Cardiac septum (tissue), 1 donor: ENCODE data around the gene NKAIN2. TPM values are rescaled to one million over a fixed set of nuclear protein-coding genes. Genes with fewer than 3 reads are reported as not detected.
"Not testable (repeated sequence)": the region's sequence is repeated elsewhere in the genome, so short reads cannot be mapped to it uniquely, and the experiment has no call there.

Source experiments
- DNase-seq: peaks from one replicate; pipeline ENCODE4 v3.0.0-alpha.2; 2020; ENCODE audit warnings: low spot score
- intact Hi-C: fragments of 100-400 bp; cut with DNase I; formaldehyde crosslinking; loops from one replicate; pipeline ENCODE4 v1.14.0; 2022
- total RNA-seq: library from RNA; stranded (reverse); fragmentation: NEBNext Ultra II Directional; extraction: Animal tissue kit (Norgen Biotek cat#: 25700); gene quantifications from one replicate; pipeline ENCODE4 v1.2.1, GENCODE V29; 2021
- donor health status: DM: no; HTN: no; CAD: no.

The NKAIN2 gene
- total RNA-seq, 1 donor from 2014 or later: 0.30 TPM

- DNase-seq: no peak
- intact Hi-C loops: no loop called here
Measured at GRCh38 chr6:124356276-124356810, 552.7 kb downstream of the NKAIN2 start.

GRCh38 chr6:124356811-124357210 is 553.1 kb downstream of the NKAIN2 start:
- intact Hi-C loops: no loop called here
- no peak for DNase-seq

GRCh38 chr6:124368131-124368530 is 564.5 kb downstream of the NKAIN2 start:
- intact Hi-C loops: no loop called here
- DNase-seq: no peak

GRCh38 chr6:124371974-124372475 is 568.4 kb downstream of the NKAIN2 start:
- DNase-seq: no peak
- intact Hi-C loops: no loop called here

GRCh38 chr6:124373386-124373785 is 569.7 kb downstream of the NKAIN2 start:
- intact Hi-C loops: no loop called here
- no peak for DNase-seq

GRCh38 chr6:124389127-124389526 is 585.5 kb downstream of the NKAIN2 start:
- no peak for DNase-seq
- intact Hi-C loops: no loop called here

GRCh38 chr6:124393536-124393935 is 589.9 kb downstream of the NKAIN2 start:
- no peak for DNase-seq
- intact Hi-C loops: no loop called here

- intact Hi-C loops: no loop called here
- no peak for DNase-seq
Measured at GRCh38 chr6:124396361-124396760, 592.7 kb downstream of the NKAIN2 start.

- DNase-seq: no peak
- intact Hi-C loops: no loop called here
Measured at GRCh38 chr6:124400261-124400999, 596.8 kb downstream of the NKAIN2 start.

- DNase-seq, intact Hi-C loops: not testable (repeated sequence)
Measured at GRCh38 chr6:124410425-124410824, 606.8 kb downstream of the NKAIN2 start.

GRCh38 chr6:124412657-124413056 is 609.0 kb downstream of the NKAIN2 start:
- DNase-seq: not testable (repeated sequence)

GRCh38 chr6:124420116-124420840 is 616.6 kb downstream of the NKAIN2 start:
- intact Hi-C loops: no loop called here
- no peak for DNase-seq

More at GRCh38 chr6:124412657-124413056, 609.0 kb downstream of the NKAIN2 start:
- intact Hi-C loops: not testable (repeated sequence)

- no peak for DNase-seq
- intact Hi-C loops: no loop called here
Measured at GRCh38 chr6:124423621-124424020, 620.0 kb downstream of the NKAIN2 start.

GRCh38 chr6:124430740-124431318 is 627.2 kb downstream of the NKAIN2 start:
- intact Hi-C loops: no loop called here

GRCh38 chr6:124432620-124433019 is 629.0 kb downstream of the NKAIN2 start:
- intact Hi-C loops: no loop called here
- no peak for DNase-seq

More at GRCh38 chr6:124430740-124431318, 627.2 kb downstream of the NKAIN2 start:
- DNase-seq: no peak

- intact Hi-C loops: no loop called here
- no peak for DNase-seq
Measured at GRCh38 chr6:124433387-124434160, 629.9 kb downstream of the NKAIN2 start.

GRCh38 chr6:124434421-124434820 is 630.8 kb downstream of the NKAIN2 start:
- DNase-seq: no peak
- intact Hi-C loops: no loop called here

GRCh38 chr6:124436803-124437202 is 633.1 kb downstream of the NKAIN2 start:
- intact Hi-C loops: no loop called here
- no peak for DNase-seq

- no peak for DNase-seq
- intact Hi-C loops: no loop called here
Measured at GRCh38 chr6:124438546-124439065, 634.9 kb downstream of the NKAIN2 start.
